Stimulated activated CD4-positive, alpha-beta T cell treated with anti-CD3 and anti-CD28 coated beads, Interleukin-2, amount 100 ng/mL, for 24 hours (primary cell): ENCODE data around the gene ERBB4.
"Not testable (repeated sequence)": the region's sequence is repeated elsewhere in the genome, so short reads cannot be mapped to it uniquely, and the experiment has no call there.

ENCODE experiments used
- DNase-seq, 2 donors: peaks; one replicate each; pipeline ENCODE4 v3.0.0-alpha.2; 2020

Gene ERBB4

DNA sequence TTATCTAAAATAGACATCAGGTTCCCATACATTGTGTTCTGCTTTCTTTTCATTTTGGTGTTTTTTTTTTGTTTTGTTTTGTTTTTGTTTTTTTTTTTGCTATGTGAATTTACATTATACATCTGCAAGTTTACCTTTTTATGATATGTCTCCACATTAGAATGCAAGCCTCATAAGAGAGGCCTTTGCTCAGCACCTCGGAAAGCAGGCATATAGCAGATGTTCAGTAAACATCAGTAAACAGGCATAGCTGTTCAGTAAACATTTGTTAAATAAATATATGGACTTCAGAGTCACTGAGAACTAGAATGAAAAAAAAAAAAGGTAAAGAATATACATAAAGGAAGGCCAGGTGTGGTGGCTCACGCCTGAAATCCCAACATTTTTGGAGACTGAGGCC lies 405.3 kb downstream of the ERBB4 start:
- DNase-seq = no peak

DNA sequence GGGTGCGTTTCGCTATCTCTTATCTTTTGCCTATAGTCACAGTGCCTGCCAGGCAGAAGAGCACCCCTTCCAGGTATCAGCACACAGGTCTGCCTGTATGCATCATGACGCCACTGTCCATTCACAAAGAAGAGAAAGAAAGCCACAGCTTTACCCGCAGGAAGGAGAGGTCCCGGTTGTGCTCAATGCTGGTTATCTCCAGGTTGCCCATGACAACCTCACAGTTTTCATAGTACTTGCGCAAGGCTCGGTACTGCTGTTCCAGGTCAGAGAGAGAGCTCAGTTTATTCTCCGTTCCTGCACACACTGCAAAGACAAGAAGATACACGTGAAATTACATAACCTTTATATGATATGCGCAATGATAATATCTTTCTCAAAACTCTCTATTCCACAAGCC lies 414.0 kb downstream of the ERBB4 start:
- DNase-seq = no peak

DNA sequence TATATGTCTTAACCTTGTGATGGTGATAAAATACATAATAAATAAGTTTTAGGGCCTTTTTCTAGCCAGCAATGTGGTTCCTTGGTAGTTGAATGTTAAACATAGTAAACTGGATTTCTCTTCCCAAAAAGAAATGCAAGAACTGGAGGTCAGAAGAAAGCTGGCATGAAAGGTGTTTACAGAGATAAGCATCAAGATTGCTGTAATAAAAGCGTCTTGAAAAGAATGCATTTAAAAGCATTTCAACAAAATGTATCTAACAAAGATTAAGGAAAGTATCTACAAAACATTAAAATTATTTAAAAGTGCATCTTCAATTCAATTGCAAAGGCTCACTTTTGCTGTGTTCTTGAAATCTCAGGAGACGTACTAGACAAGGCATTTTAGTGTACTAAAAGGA lies 419.0 kb downstream of the ERBB4 start:
- no peak for DNase-seq

DNA sequence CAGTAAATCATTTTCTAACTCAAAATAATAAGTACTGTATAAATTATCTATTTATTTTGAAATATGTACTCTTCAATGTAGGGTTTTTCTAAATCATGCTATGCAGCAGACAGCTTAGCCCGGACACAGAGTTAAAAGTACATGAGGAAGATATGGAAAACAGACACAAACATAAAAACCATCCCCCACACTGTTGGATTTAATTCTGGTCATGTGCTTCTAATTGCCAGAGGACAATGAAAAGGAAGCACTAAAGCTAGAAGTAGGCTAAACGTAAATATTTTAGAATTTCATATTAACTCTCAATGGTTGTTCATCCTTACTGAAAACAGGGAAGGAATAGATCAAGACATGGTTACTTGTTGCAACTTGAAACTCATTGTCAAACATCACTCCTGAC lies 420.7 kb downstream of the ERBB4 start:
- DNase-seq = no peak

DNA sequence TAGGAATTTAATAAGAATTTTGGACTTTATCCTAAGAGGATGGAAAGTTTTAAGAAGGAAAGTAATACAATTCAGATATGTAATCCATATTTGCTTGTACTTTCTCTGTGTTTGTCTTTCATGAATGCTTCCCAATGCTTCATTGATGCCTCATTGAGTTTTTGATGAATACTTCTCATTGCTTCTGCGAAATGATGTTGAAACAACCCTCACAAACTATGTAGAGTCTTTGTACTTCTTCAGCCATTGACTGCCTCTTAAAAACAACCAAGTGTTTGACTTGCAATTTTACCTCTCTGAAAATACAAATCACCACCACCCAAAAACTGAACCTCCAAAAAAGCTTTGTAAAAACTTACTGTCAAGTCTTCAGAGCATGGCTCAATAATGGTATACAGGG lies 424.1 kb downstream of the ERBB4 start:
- no peak for DNase-seq

DNA sequence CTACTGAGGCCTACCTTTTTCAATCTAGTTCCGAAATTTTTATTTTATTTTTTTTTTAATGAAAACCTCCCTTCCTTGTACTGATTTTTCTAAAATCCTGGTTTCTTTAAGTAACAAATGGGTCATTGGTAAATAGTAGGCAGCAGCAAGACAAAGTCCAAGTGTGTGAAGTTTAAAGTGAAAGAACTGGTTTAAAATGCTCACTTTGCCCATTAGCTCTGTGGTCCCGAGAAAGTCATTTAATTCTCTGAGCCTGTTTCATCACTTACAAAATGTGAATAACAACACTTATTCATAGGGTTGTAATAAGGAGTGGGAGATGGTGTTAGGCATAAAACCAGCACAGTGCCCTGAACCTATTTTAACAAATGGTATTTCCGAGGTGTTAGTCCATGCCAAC lies 426.2 kb downstream of the ERBB4 start:
- no peak for DNase-seq

DNA sequence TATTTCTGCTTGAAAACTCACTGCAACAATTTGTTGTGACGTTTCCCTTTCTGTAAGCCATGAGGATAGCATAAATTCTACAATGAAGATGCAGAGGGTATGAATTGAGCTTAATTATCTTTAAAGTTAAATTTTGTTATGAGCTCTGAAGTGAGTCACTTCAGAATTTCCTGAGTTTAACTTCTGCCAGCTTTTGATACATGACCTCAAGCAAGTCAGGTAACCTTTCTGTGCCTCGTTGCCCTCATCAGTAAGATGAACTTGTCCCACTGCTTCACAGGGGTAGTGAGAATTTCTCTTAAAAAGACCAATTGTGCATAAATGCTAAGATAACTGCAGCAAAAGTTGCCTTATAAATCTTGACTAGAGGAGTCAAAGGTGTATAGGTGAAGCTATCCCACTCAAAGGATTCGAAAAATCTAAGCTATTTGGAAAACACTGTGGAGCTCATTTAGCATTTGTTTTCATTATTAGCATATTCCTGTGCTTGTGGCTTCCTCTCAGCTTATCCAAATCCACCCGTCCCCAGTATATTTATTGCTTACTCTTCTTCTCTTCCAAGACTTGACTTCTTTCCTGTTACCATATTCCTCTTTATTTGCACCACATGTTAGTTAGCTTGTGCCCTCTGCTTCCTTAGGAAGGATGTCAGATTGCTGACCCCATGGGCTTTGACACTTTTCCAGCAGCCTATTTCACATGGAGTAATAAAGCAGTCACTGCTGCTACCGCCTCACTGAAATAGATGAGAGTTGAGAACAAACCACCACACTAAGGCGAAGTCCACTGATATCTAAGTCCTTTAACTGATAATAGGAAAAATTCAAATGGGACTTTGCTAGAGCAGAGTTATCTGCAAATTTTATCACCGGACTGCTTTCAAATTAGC lies 428.6 kb downstream of the ERBB4 start:
- no peak for DNase-seq

DNA sequence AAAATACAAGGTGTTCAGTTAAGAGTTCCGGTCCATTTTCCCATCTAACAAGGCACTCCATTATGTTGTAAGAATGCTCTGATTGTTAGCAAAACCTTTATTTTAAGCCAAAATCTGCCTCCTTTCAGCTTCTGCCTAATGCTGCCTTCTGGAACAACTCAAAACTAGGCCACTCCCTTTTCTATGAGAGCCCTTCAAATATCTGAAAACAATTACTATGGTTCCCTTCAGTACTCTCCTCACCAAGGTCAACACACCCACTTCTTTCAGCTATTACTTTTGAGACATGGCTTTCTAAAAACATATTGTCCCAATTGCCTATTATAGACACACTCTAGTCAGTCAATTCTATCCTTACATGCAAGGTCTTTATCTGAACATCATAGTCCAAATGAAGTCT lies 429.4 kb downstream of the ERBB4 start:
- DNase-seq = no peak

DNA sequence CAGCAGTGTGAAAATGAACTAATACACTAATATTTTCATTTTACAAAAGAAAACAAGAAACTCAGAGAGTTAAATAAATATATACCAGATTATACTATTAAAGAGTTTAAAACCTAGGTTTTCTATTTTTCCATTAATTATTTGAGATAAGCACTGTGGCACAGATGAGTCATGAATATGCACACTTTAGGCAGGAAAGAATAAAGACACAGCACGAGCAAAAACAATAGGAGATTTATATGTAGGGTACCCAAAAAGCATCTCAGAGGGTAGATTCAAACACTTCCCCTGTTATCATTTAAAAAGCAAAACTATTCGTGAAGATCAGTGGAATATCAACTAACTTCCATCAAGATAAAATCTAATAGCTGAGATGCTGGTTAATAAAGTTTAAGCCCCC lies 430.6 kb downstream of the ERBB4 start:
- DNase-seq = no peak

DNA sequence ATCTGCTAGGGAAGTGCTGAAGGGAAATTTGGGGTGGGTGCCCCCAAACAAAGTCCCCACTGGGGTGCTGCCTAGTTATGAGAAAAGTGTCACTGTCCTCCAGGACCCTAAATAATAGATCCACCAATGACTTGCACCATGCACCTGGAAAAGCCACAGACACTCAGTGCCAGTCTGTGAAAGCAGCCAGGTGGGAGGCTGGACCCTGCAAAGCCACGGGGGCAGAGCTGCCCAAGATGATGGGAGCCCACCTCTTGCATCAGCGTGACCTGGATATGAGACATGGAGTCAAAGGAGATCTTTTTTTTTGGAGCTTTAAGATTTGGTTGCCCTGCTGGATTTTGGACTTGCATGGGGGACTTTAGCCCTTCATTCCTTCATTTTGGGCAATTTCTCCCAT lies 431.6 kb downstream of the ERBB4 start:
- DNase-seq = no peak

DNA sequence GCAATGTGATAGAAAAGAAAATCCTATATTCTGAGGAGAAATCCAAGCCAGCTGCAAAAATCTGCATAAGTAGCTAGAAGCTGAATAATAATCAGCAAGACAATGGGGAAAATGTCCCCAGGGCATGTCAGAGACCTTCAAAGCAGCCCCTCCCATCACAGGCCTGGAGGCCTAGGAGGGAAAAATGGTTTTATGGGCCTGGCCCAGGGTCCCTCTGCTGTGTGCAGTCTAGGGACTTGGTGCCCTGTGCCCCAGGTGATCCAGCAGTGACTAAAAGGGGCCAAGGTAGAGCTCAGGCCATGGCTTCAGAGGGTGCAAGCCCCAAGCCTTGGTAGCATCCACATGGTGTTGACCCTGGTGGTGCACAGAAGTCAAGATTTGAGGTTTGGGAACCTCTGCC lies 432.1 kb downstream of the ERBB4 start:
- not testable (repeated sequence) for DNase-seq

DNA sequence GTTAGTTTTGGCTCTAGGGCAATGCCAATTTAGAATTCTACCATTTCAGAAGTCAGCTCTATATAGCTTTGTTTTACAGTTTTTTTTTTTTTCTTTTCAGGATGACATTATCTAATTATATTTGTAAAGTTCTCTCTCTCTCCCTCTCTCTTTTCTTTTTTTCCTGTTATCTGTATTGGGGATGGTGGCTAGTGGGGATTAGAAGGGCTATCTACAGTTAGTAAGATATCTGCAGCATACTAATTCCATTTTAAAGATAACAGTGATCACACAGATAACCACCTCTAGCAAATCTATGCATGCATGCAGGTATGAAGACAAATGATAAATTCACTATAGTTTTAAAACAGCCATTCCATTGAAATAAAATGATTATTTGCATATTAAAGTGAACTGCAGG lies 438.9 kb downstream of the ERBB4 start:
- DNase-seq = no peak

DNA sequence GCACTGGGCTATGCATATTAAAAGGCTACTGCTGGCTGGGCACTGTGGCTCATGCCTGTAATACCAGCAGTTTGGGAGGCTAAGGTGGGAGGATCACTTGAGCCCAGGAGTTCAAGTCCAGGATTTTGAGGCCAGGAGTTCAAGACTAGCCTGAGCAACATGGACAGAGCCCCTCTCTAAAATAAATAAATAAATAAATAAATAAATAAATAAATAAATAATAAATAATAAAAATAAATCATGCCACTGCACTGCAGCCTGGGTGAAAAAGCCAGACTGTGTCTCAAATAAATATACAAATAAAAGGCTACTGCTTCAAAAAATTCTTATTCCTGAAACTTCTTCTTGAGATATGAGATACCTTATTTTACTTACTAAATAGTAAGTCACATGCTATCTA lies 439.6 kb downstream of the ERBB4 start:
- DNase-seq = no peak

DNA sequence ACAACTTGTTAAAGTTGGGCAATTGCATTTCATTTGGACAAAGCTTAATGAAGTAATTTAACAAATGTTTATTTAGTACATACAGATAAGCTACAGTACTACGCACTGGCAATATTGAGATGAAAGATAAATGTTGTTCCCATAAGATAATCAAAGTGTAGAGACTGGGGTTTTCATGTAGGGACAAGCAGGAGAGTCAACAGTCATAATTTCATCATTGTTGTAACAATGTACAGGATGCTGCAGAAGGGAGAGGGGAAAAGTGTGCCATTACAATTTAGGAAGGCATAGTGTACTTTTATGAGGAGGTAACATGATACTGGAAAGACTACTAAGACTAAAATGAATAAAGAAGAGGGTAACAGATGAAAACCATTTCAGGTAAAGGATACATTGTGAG lies 441.6 kb downstream of the ERBB4 start:
- DNase-seq = no peak

DNA sequence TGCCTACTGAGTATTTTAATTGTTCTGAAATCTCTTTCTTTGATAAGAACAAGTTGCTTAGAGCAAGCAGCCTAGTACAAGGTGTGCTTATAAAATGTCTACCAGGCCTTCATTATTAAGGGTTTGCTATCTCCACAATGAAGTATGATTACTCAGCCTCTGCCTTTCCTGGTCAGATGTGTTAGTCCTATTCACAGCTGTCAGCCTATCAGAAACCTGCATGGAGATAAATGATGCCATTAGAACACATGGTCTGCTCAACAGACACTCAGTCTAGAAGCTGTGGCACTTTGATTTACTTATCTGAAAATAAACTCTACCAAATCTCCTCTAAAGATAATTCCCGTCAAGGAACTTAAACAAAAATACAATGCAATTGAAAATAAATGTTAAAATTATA lies 448.7 kb downstream of the ERBB4 start:
- no peak for DNase-seq

DNA sequence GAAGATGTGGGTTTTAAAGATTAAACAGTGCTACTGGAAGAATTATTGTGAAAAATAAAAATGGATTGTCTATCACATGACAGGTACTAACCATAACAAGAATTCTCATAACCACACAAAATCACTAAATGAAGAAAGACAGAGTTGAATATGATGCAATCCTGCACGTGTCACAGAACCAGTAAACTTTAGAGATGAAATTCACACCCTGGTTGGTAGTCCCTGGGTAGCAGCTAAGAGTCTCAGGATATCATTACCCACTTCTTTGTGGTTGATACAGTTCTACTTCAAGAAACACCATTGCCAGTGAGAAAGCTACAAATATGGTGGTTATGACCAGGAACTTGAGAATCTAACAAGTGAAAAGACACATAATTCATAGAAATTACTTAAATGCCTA lies 450.2 kb downstream of the ERBB4 start:
- DNase-seq = no peak

DNA sequence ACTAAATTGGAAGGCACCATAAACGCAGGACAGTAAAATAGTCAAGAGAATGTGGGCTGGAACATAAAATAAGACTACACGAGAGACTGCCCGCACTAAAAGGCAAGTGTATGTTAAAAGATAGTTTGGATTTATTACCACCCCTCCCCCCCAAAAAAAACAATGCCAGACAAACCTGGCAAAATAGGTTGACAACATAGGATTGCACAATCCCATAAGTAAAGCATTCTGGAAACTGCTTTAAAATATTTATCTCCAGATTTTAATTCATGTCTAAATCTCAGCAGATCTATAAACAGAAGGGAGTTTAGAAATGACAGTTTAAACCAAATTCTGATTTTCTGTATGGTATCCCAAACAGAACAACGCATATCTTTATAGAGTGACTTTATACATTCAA lies 455.1 kb downstream of the ERBB4 start:
- no peak for DNase-seq

DNA sequence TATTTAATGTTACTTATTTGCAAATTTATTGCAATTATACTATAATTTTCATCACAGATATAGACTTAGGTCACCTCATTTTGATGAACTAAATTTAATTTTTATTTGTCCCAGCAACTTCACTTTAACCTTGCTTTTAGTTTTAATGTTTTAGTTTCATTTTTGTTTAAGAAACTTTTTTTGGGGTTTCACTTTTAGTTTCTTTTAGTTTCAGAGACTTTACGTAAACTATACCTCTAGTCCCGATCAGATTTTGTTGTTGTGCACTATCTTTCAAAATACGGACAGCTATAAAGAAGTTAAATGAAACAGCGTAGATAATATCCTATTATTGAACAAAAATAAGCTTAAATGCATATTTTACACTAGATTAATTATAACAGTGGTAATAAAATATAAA lies 460.5 kb downstream of the ERBB4 start:
- DNase-seq = no peak

DNA sequence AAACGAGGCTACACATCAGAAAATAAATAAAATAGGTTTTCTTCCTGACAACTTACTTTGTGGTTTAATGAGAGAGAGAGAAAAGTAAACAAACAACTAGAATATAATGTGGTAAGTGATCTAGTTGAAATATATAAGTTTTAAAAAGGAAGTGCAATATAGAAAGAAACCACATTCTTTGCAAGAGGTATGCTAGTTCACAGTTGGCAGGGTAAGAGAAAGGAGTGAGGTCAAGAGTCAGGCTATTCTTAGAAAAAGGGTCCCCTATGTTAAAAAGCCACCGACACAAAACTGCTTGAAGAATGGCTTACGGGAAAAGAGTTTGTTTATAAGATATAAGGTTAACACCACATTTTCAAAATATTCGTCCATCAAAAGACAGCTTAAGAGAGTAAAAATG lies 462.1 kb downstream of the ERBB4 start:
- no peak for DNase-seq

DNA sequence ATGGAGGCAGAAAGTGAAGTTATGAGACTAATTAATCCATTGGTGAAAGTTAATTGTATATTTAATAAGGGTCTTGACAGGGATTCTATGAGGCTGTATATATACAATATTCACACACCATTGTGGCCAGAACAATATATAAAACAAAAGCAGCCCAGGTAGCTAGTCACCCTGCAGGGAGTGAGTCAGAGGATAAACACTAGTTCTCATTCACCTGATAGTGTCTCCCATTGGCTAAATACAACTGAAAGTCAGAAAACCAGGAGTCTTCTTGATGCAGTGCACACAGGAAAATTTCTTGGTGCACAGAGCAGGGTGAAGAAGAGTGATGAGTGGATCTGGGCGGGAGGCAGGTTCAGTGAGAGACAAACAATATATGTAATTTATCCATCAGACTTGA lies 465.2 kb downstream of the ERBB4 start:
- no peak for DNase-seq

DNA sequence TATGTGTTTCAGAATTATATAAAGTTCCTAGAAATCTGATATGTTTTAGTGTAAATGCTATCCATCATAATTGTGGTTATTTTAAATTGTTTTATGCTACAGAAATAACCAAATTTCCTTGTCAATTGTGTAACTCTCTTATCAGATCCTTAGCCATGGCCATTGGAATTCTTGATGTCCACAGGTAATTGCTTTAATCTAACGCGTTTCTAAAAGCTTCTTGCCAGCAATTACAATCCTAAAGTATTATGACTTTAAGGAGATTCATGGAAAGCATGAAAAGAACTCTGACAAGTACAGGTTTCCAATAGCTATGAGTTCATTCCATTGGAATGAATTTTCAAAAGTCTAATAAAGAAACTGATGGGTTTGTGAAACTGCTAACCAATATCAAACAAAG lies 472.1 kb downstream of the ERBB4 start:
- DNase-seq = no peak

DNA sequence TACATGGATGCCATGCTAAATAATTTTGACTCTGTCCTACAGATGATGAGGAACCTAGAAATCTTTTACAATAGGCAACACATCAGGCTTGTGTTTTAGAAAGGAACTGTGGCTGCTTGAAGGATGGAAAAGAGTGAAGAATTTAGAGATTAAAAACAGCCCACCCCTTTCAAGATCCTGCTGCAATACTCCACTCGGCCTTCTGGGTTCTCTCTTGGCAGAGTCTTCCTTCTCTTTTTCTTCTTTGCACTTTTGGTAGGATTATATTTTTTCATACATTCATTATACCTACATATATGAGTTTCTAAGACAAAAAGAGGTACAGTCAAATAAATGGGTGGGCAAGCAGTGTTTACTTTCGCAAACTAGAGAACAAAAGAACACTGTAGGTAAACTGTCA lies 474.3 kb downstream of the ERBB4 start:
- DNase-seq = no peak

DNA sequence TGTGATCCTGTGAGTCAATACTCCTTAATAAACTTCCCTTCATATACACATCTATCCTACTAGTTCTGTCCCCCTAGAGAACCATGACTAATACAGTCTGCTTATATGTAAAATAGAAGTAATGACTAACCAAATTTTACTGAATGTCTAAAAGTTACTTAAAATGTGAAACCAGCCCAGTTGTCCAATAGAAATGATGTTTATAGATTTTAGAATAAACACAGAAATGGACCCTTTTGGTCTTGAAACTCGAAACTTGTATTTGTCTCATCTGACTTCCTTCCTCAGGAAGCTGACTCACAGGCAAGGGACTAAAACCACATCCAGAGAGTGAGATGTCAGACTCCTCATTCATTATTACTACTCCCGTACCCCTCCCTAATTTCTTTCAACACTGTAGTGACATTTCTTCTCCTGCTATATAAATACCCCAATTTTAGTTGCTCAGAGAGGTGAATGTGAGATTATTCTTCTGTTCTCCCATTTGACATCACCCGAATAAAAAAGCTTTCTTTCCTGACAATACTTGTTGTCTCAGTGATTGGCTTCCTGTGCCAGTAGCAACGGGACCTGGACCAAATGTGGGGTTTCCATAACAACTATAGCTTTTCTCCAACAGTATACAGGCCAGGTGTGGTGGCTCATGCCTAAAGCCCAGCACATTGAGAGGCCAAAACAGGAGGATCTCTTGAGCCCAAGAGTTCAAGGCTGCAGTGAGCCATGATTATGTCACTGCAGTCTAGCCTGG lies 486.0 kb downstream of the ERBB4 start:
- no peak for DNase-seq

DNA sequence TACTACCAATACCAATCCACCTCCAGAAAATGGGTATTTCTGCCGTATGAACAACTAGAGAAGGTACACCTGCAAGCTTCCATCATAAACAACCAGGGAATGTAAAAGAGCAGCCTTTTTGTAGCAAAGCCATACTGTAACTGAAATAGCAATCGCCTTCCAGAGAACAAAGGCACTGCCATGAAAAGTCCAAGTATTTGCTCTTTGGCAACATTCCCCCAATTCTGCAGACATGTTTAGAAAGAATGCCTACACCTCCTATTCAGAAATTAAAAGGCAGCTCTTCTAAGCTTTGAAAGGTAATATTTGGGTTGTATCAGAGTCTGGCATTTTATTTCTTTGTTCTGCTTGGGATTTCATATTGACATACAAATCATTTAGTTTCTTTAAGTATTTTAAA lies 487.7 kb downstream of the ERBB4 start:
- DNase-seq = no peak

DNA sequence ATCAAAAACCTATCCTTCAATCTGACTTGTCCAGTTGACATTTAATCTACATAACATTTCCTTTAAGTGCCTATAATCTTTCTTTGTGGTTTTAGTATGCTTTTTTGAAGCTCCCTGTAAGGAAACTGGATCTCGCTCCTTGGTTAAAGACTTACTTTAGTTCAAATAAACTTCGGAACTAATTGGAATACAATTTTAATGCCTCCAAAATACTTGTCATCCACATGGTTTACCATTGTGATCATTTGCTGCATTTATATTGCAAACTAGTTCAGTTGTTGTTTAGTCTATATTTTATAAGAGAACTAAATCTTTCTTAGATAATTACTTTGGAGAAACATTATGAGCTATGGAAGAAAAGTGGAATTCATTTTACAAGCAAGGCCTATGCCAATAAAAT lies 496.0 kb downstream of the ERBB4 start:
- DNase-seq = no peak
